ENCODE data around the gene CD81.

CD81 gene

GRCh38 chr11:2375964-2376551 lies 1.1 kb upstream of the CD81 start:
- no peak overlapping the region for H3K4me3 ChIP-seq (ENCODE audit: low read depth, low read length)
- no peak for DNase-seq (ENCODE audit: low read depth, low spot score)
- in situ Hi-C loops (cut with HindIII; ENCODE audit: low sequenced_read_pairs) = no loop called here
- no peak for TF ChIP-seq CTCF (IDR thresholded peaks at IDR 0.05; ENCODE audit: low read depth, low read length)

GRCh38 chr11:2377511-2378443 lies 667 bp downstream of the CD81 start:
- no peak for TF ChIP-seq CTCF (IDR thresholded peaks at IDR 0.05; ENCODE audit: low read depth, low read length)
- in situ Hi-C loops (cut with HindIII; ENCODE audit: low sequenced_read_pairs) = no loop called here
- DNase-seq (ENCODE audit: low read depth, low spot score) = peak; percentile 58
- peak overlapping the region; percentile 64 for H3K4me3 ChIP-seq (ENCODE audit: low read depth, low read length)

- no peak for TF ChIP-seq CTCF (IDR thresholded peaks at IDR 0.05; ENCODE audit: low read depth, low read length)
- in situ Hi-C loops (cut with HindIII; ENCODE audit: low sequenced_read_pairs) = no loop called here
- H3K4me3 ChIP-seq (ENCODE audit: low read depth, low read length) = peak overlapping the region; percentile 64
- DNase-seq (ENCODE audit: low read depth, low spot score) = peak; percentile 28
These were observed 1.6 kb downstream of the CD81 start for GRCh38 chr11:2378527-2379210.

- H3K4me3 ChIP-seq (ENCODE audit: low read depth, low read length) = peak overlapping the region; percentile 18
- DNase-seq (ENCODE audit: low read depth, low spot score) = no peak
- no peak for TF ChIP-seq CTCF (IDR thresholded peaks at IDR 0.05; ENCODE audit: low read depth, low read length)
- in situ Hi-C loops (cut with HindIII; ENCODE audit: low sequenced_read_pairs) = no loop called here
These were observed 2.5 kb downstream of the CD81 start for GRCh38 chr11:2379466-2380174.

- no peak for TF ChIP-seq CTCF (IDR thresholded peaks at IDR 0.05; ENCODE audit: low read depth, low read length)
- in situ Hi-C loops (cut with HindIII; ENCODE audit: low sequenced_read_pairs) = no loop called here
- DNase-seq (ENCODE audit: low read depth, low spot score) = no peak
- H3K4me3 ChIP-seq (ENCODE audit: low read depth, low read length) = no peak overlapping the region
These were observed 3.3 kb downstream of the CD81 start for GRCh38 chr11:2380396-2380795.

GRCh38 chr11:2380807-2381350 lies 3.8 kb downstream of the CD81 start:
- no peak for TF ChIP-seq CTCF (IDR thresholded peaks at IDR 0.05; ENCODE audit: low read depth, low read length)
- in situ Hi-C loops (cut with HindIII; ENCODE audit: low sequenced_read_pairs) = no loop called here
- no peak overlapping the region for H3K4me3 ChIP-seq (ENCODE audit: low read depth, low read length)
- no peak for DNase-seq (ENCODE audit: low read depth, low spot score)

All from astrocyte of the spinal cord (primary cell).